D721Med (cell line): ENCODE measurements around the gene CRYBG3.

Source experiments
- DNase-seq: peaks from one replicate; pipeline ENCODE4 v3.0.0; 2011; ENCODE audit warnings: low spot score; ENCODE audit not compliant: insufficient read length
- FAIRE-seq: peaks from 2 replicates; lab custom pipeline; 2011; peaks lifted over from hg19 to GRCh38; lab: Jason Lieb, UNC
- TF ChIP-seq, protein P1 (sequence below): IDR thresholded peaks from 2 replicates; pipeline ENCODE4 v1.5.1; 2012; ENCODE audit warnings: mild to moderate bottlenecking, control low read depth; ENCODE audit not compliant: insufficient read depth; ENCODE audit errors: missing control alignments

CRYBG3 gene

DNA sequence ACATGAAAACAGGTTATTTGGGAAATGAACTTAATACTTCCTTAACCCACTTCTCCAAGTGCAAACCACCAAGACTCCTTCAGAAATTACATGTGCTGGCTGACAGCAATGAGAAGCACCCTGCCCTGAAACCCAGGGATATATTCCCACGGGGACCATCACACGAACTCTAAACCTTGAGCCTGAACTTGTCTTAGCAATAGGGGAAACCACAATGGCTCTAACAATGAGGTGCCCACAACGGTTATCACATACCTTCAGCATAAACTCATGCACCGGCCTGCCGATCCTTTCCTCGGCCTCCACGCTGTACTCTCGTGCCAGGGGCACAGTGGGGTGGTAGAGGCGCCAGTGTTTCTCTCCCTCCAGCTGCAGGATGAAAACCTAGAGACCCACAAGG is 137.0 kb downstream of the CRYBG3 start:
- no peak for DNase-seq
- TF ChIP-seq, protein P1, sequence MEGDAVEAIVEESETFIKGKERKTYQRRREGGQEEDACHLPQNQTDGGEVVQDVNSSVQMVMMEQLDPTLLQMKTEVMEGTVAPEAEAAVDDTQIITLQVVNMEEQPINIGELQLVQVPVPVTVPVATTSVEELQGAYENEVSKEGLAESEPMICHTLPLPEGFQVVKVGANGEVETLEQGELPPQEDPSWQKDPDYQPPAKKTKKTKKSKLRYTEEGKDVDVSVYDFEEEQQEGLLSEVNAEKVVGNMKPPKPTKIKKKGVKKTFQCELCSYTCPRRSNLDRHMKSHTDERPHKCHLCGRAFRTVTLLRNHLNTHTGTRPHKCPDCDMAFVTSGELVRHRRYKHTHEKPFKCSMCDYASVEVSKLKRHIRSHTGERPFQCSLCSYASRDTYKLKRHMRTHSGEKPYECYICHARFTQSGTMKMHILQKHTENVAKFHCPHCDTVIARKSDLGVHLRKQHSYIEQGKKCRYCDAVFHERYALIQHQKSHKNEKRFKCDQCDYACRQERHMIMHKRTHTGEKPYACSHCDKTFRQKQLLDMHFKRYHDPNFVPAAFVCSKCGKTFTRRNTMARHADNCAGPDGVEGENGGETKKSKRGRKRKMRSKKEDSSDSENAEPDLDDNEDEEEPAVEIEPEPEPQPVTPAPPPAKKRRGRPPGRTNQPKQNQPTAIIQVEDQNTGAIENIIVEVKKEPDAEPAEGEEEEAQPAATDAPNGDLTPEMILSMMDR, result no peak
- FAIRE-seq, result no peak

DNA sequence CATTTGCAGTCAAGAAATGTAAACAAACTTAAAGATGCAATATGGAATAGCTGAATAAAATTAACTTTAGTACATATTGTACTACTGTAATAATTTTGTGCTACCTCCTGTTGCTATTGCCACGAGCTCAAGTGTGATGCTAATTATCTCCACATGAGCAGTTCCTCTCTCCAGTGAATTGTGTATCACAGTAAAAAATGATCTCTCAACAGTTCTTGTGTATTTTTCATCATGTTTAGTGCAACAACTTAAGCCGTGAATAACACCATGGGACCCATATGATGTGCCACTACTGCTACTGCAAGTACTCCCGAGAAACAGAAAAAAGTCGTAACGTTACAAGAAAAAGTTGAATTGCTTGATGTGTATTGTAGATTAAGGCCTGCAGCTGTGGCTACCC is 138.1 kb downstream of the CRYBG3 start:
- no peak for FAIRE-seq
- TF ChIP-seq, protein P1, result no peak

DNA sequence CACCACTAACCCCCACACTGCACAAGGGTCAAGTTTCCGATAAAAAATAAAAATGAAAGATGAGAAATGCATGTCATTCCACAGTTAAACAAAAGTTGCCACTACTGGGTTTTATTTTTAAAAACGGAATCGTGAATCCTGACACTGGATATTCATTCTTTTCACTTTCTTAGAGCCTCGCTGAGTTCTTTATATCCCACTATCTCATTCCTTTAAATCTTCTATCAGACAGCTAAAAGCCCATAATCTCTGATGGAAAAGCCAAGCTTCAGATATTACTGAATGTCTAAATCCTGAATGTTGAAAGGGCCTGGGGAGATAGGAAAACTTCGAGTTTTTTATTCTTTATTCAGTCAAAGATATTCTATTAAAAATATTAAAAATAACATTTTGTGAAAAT is 138.7 kb downstream of the CRYBG3 start:
- no peak for DNase-seq
- TF ChIP-seq, protein P1, result no peak

More for the DNA sequence above, 138.1 kb downstream of the CRYBG3 start:
- DNase-seq, result no peak

DNA sequence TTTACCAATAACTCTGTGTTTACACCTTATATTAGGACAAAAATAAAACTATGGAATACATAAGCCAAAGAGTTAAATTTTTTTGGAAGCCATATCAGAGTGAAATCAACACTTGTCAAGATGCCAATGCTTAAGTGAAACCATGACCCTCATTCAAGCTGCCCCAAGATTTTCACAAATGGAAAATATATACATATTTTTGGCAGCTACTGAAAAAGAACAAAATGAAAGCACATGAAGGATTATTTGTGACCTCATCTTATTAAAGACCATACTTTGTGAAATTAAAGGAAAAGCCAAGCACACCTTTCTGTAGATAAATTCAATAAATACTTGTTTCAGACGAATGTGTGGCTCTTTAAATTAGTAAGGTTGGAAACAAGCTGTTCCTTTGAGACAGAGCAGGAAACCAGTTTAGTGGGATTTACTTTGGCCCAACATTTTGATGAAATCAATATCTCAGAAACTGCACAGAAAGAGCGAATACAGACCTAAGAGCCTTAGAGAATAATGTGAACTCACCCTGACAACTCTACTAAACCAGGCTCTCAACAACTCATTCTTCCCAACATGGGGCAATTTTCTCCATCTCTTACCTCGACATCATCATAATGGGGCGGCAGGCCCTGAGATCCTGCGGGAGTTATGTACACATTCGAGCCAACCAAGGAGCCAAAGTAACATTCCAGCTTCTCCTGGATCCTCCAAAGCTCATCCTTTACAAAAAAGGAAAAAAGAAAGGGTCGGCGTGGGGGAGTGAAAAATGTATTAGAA is 139.4 kb downstream of the CRYBG3 start:
- TF ChIP-seq, protein P1, result no peak
- FAIRE-seq (no peak), DNase-seq (no peak)

More for the DNA sequence above, 138.7 kb downstream of the CRYBG3 start:
- no peak for FAIRE-seq

DNA sequence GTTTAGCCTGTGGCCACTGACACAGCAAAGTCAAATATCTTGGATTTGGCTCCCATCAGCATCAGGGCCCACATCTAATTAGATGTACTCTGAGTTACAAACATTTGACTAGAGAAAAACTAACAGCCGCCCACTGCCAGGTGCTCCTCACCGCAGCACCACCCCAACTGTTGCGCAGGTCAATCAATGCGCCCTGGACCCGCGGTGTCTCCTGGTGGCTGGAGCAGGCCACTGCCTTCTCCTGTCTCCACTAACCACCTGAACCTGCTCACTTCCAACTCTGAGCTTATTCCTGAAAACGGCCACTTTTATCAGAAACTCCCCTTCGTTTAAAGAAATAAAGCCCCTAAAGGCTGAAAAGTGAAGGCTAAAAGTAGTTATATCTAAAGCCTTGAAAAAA is 146.2 kb downstream of the CRYBG3 start:
- no peak for DNase-seq
- no peak for FAIRE-seq
- TF ChIP-seq, protein P1, result no peak

DNA sequence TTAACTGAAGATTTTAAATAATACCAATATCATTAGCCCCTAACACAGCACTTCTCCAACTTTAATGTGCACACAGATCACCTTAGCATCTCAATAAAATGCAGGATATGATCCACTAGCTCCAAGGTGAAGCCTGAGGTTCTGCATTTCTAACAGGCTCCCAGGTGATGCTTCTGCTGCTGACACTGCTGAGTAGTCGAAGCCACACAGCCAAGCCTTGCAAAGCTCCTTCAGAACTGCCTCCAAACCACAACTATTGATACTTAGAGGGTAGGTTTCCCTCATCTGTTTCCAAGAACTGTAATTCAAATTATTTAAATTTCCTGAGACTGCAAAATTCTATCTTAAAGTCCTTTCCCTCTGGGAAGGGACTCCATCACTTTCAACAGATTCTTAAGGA is 146.6 kb downstream of the CRYBG3 start:
- TF ChIP-seq, protein P1, result no peak
- no peak for DNase-seq
- no peak for FAIRE-seq

DNA sequence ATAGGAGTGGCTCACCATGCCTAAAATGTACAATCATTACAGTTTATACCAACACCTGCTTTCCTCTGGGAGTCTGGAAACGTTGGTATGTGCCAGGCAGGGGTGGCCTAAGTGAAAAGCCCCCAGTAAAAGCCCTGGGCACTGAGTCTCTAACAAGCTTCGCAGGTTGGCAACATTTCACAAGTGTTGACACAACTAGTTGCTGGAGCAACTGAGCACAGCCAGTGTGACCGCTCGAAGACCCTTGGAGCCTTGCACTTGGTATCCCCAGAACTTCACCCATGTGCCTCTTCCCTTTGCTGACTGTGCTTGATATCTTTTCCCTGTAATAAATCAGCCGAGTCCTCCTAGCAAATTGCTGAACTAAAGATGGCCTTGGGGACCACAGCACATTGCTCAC is 147.7 kb downstream of the CRYBG3 start:
- DNase-seq (no peak), FAIRE-seq (no peak)
- TF ChIP-seq, protein P1, result no peak
